ENCODE results near the gene NAP1L1.

- TF ChIP-seq POLR2AphosphoS5 (IDR thresholded peaks at IDR 0.05; ENCODE audit: low read depth) (no peak), CTCF (conservative IDR thresholded peaks at IDR 0.05; ENCODE audit: low read depth in 2 of 2) (no peak), REST (IDR thresholded peaks at IDR 0.05; ENCODE audit: unreplicated experiment) (no peak), EZH2 (IDR thresholded peaks at IDR 0.05; ENCODE audit: low read depth, unreplicated experiment) (no peak), ZNF331 (CRISPR knock-in tag; IDR thresholded peaks at IDR 0.05; ENCODE audit: low read depth) (no peak), CREB1 (CRISPR knock-in tag; IDR thresholded peaks at IDR 0.05; ENCODE audit: low read depth) (no peak), EZH2phosphoT487 (IDR thresholded peaks at IDR 0.05; ENCODE audit: unreplicated experiment) (no peak), ETS1 (IDR thresholded peaks at IDR 0.05) (no peak), ZNF462 (CRISPR knock-in tag; IDR thresholded peaks at IDR 0.05) (no peak), STAT1 (IDR thresholded peaks at IDR 0.05; ENCODE audit: unreplicated experiment) (no peak), JUNB (IDR thresholded peaks at IDR 0.05; ENCODE audit: unreplicated experiment) (no peak), NANOG (IDR thresholded peaks at IDR 0.05; ENCODE audit: borderline replicate concordance) (no peak), ZNF114 (CRISPR knock-in tag; IDR thresholded peaks at IDR 0.05) (no peak)
Measured at GRCh38 chr12:76081909-76082308, 2.6 kb downstream of the NAP1L1 start.
